Ovary (tissue), 3 donors: ENCODE measurements around the gene TRAF3.

Experiments used
- EP300 ChIP-seq: sonication (generic); formaldehyde crosslinking; IDR thresholded peaks from one replicate; pipeline ENCODE4 v1.6.1; 2017; ENCODE audit warnings: antibody characterized with exemption
- POLR2A ChIP-seq: fragments of 450-650 bp; IDR thresholded peaks from one replicate; pipeline ENCODE4 v1.6.1; 2017; ENCODE audit warnings: antibody characterized with exemption, mild to moderate bottlenecking, moderate library complexity
- TF ChIP-seq, protein P1 (sequence below), 3 donors: fragments of 450-650 bp in 2 of 3; fragments of 200-600 bp in 1 of 3; IDR thresholded peaks; one replicate each; pipeline versions ENCODE4 v1.5.1 to v1.8.0; 2016 to 2022; ENCODE audit warnings: antibody characterized with exemption in 3 of 3, mild to moderate bottlenecking in 1 of 3
- donor health status: DM: no; HTN: no; CAD: no.

- TF ChIP-seq, protein P1, sequence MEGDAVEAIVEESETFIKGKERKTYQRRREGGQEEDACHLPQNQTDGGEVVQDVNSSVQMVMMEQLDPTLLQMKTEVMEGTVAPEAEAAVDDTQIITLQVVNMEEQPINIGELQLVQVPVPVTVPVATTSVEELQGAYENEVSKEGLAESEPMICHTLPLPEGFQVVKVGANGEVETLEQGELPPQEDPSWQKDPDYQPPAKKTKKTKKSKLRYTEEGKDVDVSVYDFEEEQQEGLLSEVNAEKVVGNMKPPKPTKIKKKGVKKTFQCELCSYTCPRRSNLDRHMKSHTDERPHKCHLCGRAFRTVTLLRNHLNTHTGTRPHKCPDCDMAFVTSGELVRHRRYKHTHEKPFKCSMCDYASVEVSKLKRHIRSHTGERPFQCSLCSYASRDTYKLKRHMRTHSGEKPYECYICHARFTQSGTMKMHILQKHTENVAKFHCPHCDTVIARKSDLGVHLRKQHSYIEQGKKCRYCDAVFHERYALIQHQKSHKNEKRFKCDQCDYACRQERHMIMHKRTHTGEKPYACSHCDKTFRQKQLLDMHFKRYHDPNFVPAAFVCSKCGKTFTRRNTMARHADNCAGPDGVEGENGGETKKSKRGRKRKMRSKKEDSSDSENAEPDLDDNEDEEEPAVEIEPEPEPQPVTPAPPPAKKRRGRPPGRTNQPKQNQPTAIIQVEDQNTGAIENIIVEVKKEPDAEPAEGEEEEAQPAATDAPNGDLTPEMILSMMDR (IDR thresholded peaks at IDR 0.05) = no peak
- no peak for TF ChIP-seq POLR2A
- TF ChIP-seq EP300 = no peak
Observed at GRCh38 chr14:102907980-102908730, 130.9 kb downstream of the TRAF3 start.
